HepG2 (cell line): Measurements from ENCODE around the gene MBTD1. TPM values are rescaled to one million over a fixed set of nuclear protein-coding genes. Genes with fewer than 3 reads are reported as not detected.

Experiments used
- CREM ChIP-seq, 2 experiments: sonication (generic) in 1 of 2; formaldehyde crosslinking in 1 of 2; IDR thresholded peaks; 2 replicates each; pipeline versions ENCODE4 v1.4.0 to v1.6.1; 2016 to 2020; ENCODE audit warnings: antibody characterized with exemption in 1 of 2, mild to moderate bottlenecking in 1 of 2, missing genetic modification reagents in 1 of 2
- GLI4 ChIP-seq: sonication (generic); formaldehyde crosslinking; IDR thresholded peaks from 2 replicates; pipeline ENCODE4 v1.5.1; 2020; ENCODE audit warnings: missing genetic modification reagents, mild to moderate bottlenecking, moderate library complexity, borderline replicate concordance
- HES4 ChIP-seq: sonication (generic); formaldehyde crosslinking; IDR thresholded peaks from 2 replicates; pipeline ENCODE4 v1.9.0; 2021; ENCODE audit warnings: mild to moderate bottlenecking, missing genetic modification reagents, borderline replicate concordance
- HNRNPH1 ChIP-seq: fragments of 200-400 bp; formaldehyde crosslinking; optimal IDR thresholded peaks from 2 replicates; pipeline ENCODE3; 2017; ENCODE audit warnings: mild to moderate bottlenecking, low read depth, low read length
- HNRNPUL1 ChIP-seq: fragments of 200-400 bp; formaldehyde crosslinking; IDR thresholded peaks from 2 replicates; pipeline ENCODE4 v1.6.1; 2017; ENCODE audit warnings: low read depth, mild to moderate bottlenecking, low read length, moderate library complexity
- MZF1 ChIP-seq: sonication (generic); formaldehyde crosslinking; IDR thresholded peaks from 2 replicates; pipeline ENCODE4 v1.8.1; 2023; ENCODE audit warnings: mild to moderate bottlenecking, missing genetic modification reagents, borderline replicate concordance
- NFYC ChIP-seq: IDR thresholded peaks from 2 replicates; pipeline ENCODE4 v1.6.1; 2016; ENCODE audit warnings: missing genetic modification reagents, missing compliant biosample characterization
- PRMT3 ChIP-seq: sonication (generic); formaldehyde crosslinking; IDR thresholded peaks from 2 replicates; pipeline ENCODE4 v1.8.1; 2022; ENCODE audit warnings: low read depth, mild to moderate bottlenecking, moderate library complexity, missing genetic modification reagents, borderline replicate concordance
- SAP130 ChIP-seq: IDR thresholded peaks from 2 replicates; pipeline ENCODE4 v1.6.1; 2016; ENCODE audit warnings: low read depth
- SIN3A ChIP-seq: IDR thresholded peaks from 2 replicates; pipeline ENCODE4 v1.6.1; 2011; ENCODE audit warnings: low read depth, mild to moderate bottlenecking, control low read depth, low read length, borderline replicate concordance
- TMF1 ChIP-seq: sonication (generic); formaldehyde crosslinking; IDR thresholded peaks from 2 replicates; pipeline ENCODE4 v1.8.1; 2022; ENCODE audit warnings: low read depth, missing genetic modification reagents
- ZMYM4 ChIP-seq: sonication (generic); formaldehyde crosslinking; IDR thresholded peaks from 2 replicates; pipeline ENCODE4 v1.8.1; 2023; ENCODE audit warnings: mild to moderate bottlenecking, missing genetic modification reagents
- ZNF101 ChIP-seq: sonication (generic); formaldehyde crosslinking; IDR thresholded peaks from 2 replicates; pipeline ENCODE4 v1.4.0; 2020; ENCODE audit warnings: mild to moderate bottlenecking, low read depth, missing genetic modification reagents, borderline replicate concordance
- ZNF451 ChIP-seq: sonication (generic); formaldehyde crosslinking; IDR thresholded peaks from 2 replicates; pipeline ENCODE4 v1.5.0; 2020; ENCODE audit warnings: mild to moderate bottlenecking, missing genetic modification reagents
- ZNF570 ChIP-seq: sonication (generic); formaldehyde crosslinking; IDR thresholded peaks from 2 replicates; pipeline ENCODE4 v1.4.0; 2020; ENCODE audit warnings: mild to moderate bottlenecking, missing genetic modification reagents, borderline replicate concordance
- ZNF674 ChIP-seq: sonication (generic); formaldehyde crosslinking; IDR thresholded peaks from 2 replicates; pipeline ENCODE4 v1.5.0; 2020; ENCODE audit warnings: low read depth, mild to moderate bottlenecking, missing genetic modification reagents
- ZNF839 ChIP-seq: sonication (generic); formaldehyde crosslinking; IDR thresholded peaks from 2 replicates; pipeline ENCODE4 v1.4.0; 2020; ENCODE audit warnings: missing genetic modification reagents, mild to moderate bottlenecking, borderline replicate concordance
- polyA plus RNA-seq, 8 experiments: library from polyadenylated mRNA; depleted of rRNA in 3 of 8; stranded (reverse) in 7 of 8; unstranded in 1 of 8; fragments of >200 nt; fragmentation: Illumina TruSeq in 4 of 8; extraction: Trizol in 4 of 8; gene quantifications; 2 replicates each; pipeline versions ENCODE4 v1.2.1 to v1.2.3, GENCODE V29; 2011 to 2016; ENCODE audit warnings: low read depth in 4 of 8, missing spikeins in 1 of 8, mixed read lengths in 1 of 8; ENCODE audit not compliant: insufficient read depth in 1 of 8
- total RNA-seq, 5 experiments: library from RNA; depleted of rRNA; stranded (reverse); fragments of >200 nt; fragmentation: Illumina TruSeq; extraction: Trizol; gene quantifications; 2 replicates each; pipeline ENCODE4 v1.2.3, GENCODE V29; 2016; ENCODE audit warnings: low read depth in 1 of 5
- TF ChIP-seq, protein P1 (sequence below): sonication (generic); formaldehyde crosslinking; IDR thresholded peaks from 2 replicates; pipeline ENCODE4 v1.4.0; 2020; ENCODE audit warnings: low read depth, mild to moderate bottlenecking, missing genetic modification reagents
- TF ChIP-seq, protein P2 (sequence below), 2 experiments: sonication (generic) in 1 of 2; formaldehyde crosslinking in 1 of 2; IDR thresholded peaks; 2 replicates each; pipeline versions ENCODE4 v1.5.1 to v1.6.1; 2011 to 2020; ENCODE audit warnings: borderline replicate concordance in 1 of 2, low read depth in 1 of 2, low read length in 1 of 2, mild to moderate bottlenecking in 1 of 2, missing genetic modification reagents in 1 of 2, moderate library complexity in 1 of 2
- TF ChIP-seq, protein P3 (sequence below): IDR thresholded peaks from 2 replicates; pipeline ENCODE4 v1.6.1; 2016; ENCODE audit warnings: mild to moderate bottlenecking

MBTD1 gene
- total and polyA plus RNA-seq, 2 of the 13 experiments (the other 11 are each of a cell fraction or from before 2014, with no cell fraction given): 20.9 TPM

DNA sequence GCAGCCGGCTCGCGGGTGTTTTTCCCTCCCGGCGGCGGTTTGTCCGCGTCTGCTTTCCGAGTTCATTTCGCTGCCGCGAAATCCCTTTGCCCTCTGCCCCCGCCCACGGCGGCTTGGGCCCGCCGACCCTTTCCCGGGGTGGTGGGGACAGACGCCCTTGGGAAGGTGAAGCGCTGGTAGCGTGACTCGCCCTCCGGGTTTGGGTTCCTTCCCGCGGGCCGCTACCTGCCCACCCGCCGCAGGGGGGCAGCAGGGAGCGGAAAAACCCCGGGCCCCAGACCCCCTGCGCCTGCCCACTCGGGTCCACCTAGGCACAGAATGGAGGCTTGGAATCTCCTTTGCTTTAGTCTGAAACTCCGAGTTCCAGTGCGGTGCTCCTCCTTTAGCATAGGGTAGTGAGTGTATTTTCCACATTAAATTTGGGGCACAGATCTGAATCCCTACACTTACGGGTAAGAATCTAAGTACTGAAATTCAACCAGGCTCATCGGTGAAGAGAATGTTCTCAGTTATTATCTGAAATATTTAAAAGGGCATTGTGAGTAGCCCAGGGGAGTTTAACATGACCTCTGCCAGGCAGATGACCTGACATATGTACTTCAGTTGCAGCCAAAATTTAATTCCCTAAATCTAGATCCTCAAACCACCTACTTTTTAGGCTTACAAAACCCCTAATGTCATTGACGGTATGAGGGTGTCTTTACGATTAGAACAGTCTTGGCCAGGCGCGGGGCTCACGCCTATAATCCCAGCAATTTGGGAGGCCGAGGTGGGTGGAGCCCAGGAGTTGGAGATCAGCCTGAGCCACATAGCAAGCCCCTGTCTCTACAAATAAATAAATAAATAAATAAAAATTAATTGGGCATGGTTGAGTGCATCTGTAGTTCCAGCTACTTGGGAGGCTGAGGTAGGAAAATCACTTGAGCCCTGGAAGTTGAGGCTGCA is 92.6 kb downstream of the MBTD1 start (continued):
- TF ChIP-seq PRMT3 (CRISPR knock-in tag) (no peak), ZNF570 (CRISPR knock-in tag) (peak; percentile 32; the same call in 1 of the 2 replicates), ZNF101 (no peak), ZMYM4 (peak; percentile 5; the same call in 1 of the 2 replicates), GLI4 (CRISPR knock-in tag) (no peak), ZNF451 (CRISPR knock-in tag) (0 out of 2 replicates have a peak, but pooled peaks have one; percentile 31), ZNF674 (peak; percentile 6; the same call in 1 of the 2 replicates), TMF1 (CRISPR knock-in tag) (peak; percentile 81), HNRNPH1 (no peak), HES4 (CRISPR knock-in tag) (no peak), SAP130 (CRISPR knock-in tag) (no peak), ZNF839 (CRISPR knock-in tag) (no peak; the same call in 1 of the 2 replicates), CREM (IDR thresholded peaks at IDR 0.05) (no peak), CREM (CRISPR knock-in tag; IDR thresholded peaks at IDR 0.05) (no peak), NFYC (CRISPR knock-in tag) (no peak), SIN3A (no peak), HNRNPUL1 (0 out of 2 replicates have a peak, but pooled peaks have one; percentile 31), MZF1 (no peak)
- TF ChIP-seq, protein P1, sequence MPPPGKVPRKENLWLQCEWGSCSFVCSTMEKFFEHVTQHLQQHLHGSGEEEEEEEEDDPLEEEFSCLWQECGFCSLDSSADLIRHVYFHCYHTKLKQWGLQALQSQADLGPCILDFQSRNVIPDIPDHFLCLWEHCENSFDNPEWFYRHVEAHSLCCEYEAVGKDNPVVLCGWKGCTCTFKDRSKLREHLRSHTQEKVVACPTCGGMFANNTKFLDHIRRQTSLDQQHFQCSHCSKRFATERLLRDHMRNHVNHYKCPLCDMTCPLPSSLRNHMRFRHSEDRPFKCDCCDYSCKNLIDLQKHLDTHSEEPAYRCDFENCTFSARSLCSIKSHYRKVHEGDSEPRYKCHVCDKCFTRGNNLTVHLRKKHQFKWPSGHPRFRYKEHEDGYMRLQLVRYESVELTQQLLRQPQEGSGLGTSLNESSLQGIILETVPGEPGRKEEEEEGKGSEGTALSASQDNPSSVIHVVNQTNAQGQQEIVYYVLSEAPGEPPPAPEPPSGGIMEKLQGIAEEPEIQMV (CRISPR knock-in tag): 0 out of 2 replicates have a peak, but pooled peaks have one; percentile 18
- TF ChIP-seq, protein P2, sequence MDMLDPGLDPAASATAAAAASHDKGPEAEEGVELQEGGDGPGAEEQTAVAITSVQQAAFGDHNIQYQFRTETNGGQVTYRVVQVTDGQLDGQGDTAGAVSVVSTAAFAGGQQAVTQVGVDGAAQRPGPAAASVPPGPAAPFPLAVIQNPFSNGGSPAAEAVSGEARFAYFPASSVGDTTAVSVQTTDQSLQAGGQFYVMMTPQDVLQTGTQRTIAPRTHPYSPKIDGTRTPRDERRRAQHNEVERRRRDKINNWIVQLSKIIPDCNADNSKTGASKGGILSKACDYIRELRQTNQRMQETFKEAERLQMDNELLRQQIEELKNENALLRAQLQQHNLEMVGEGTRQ (IDR thresholded peaks at IDR 0.05; ENCODE audit: low read depth, low read length): no peak
- TF ChIP-seq, protein P2 (CRISPR knock-in tag; IDR thresholded peaks at IDR 0.05; ENCODE audit: borderline replicate concordance): no peak
- TF ChIP-seq, protein P3, sequence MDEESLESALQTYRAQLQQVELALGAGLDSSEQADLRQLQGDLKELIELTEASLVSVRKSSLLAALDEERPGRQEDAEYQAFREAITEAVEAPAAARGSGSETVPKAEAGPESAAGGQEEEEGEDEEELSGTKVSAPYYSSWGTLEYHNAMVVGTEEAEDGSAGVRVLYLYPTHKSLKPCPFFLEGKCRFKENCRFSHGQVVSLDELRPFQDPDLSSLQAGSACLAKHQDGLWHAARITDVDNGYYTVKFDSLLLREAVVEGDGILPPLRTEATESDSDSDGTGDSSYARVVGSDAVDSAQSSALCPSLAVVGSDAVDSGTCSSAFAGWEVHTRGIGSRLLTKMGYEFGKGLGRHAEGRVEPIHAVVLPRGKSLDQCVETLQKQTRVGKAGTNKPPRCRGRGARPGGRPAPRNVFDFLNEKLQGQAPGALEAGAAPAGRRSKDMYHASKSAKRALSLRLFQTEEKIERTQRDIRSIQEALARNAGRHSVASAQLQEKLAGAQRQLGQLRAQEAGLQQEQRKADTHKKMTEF (CRISPR knock-in tag): no peak; the same call in 1 of the 2 replicates
